Naive thymus-derived CD4-positive, alpha-beta T cell (primary cell): Measurements from ENCODE around the gene WWC2. TPM values are rescaled to one million over a fixed set of nuclear protein-coding genes. Genes with fewer than 3 reads are reported as not detected.

Experiments used
- ATAC-seq: fragments of 150-1000 bp; cut with Tn5 transposase; 2 replicates; pipeline ENCODE4 v1.10.0; 2021; ENCODE audit warnings: mild to moderate bottlenecking, moderate library complexity
- CTCF ChIA-PET: fragments of 350-600 bp; sonication (Branson Sonifier 250); formaldehyde crosslinking; loops from one replicate; lab custom pipeline; 2021; ENCODE audit warnings: antibody characterized with exemption; lab: Charles Lee
- POLR2A ChIA-PET: fragments of 350-600 bp; sonication (Branson Sonifier 250); formaldehyde crosslinking; loops from one replicate; lab custom pipeline; 2021; ENCODE audit warnings: antibody characterized with exemption, inconsistent platforms; lab: Charles Lee
- DNase-seq, 9 donors: peaks; one replicate each; pipeline versions ENCODE4 v3.0.0 to v3.0.0-alpha.2; 2020 to 2022; ENCODE audit warnings: mixed read lengths in 1 of 9
- H3K27ac ChIP-seq: one replicate; pipeline ENCODE4 v1.7.0; 2013; ENCODE audit warnings: mild to moderate bottlenecking, low read depth, low read length, moderate library complexity
- H3K27me3 ChIP-seq, 2 donors: one replicate each; pipeline ENCODE4 v1.7.0; 2013; ENCODE audit warnings: low read length in 2 of 2, mild to moderate bottlenecking in 2 of 2, moderate library complexity in 2 of 2; ENCODE audit not compliant: control insufficient read depth in 2 of 2, insufficient read depth in 2 of 2
- H3K36me3 ChIP-seq, 3 experiments: 1 replicate in 2 of 3; 2 replicates in 1 of 3; pipeline ENCODE4 v1.7.0; 2013; ENCODE audit warnings: low read length in 3 of 3, mild to moderate bottlenecking in 3 of 3, moderate library complexity in 1 of 3; ENCODE audit not compliant: insufficient read depth in 3 of 3, control insufficient read depth in 2 of 3
- H3K4me1 ChIP-seq, 2 donors: one replicate each; pipeline ENCODE4 v1.7.0; 2013; ENCODE audit warnings: low read length in 2 of 2, mild to moderate bottlenecking in 2 of 2, moderate library complexity in 1 of 2; ENCODE audit not compliant: control insufficient read depth in 2 of 2, insufficient read depth in 2 of 2
- H3K4me3 ChIP-seq: 2 replicates; pipeline ENCODE4 v1.7.0; 2013; ENCODE audit warnings: mild to moderate bottlenecking, low read length
- H3K9me3 ChIP-seq, 3 experiments: 1 replicate in 2 of 3; 2 replicates in 1 of 3; pipeline ENCODE4 v1.7.0; 2013; ENCODE audit warnings: low read length in 3 of 3; ENCODE audit not compliant: control insufficient read depth in 2 of 3
- H3K27ac Mint-ChIP-seq, 9 donors: one replicate each; pipeline ENCODE4 v1.8.0; 2020 to 2022; ENCODE audit warnings: mixed read lengths in 9 of 9, mild to moderate bottlenecking in 8 of 9, moderate library complexity in 5 of 9, inconsistent platforms in 2 of 9
- H3K27me3 Mint-ChIP-seq, 5 donors: one replicate each; pipeline ENCODE4 v1.8.0; 2021 to 2022; ENCODE audit warnings: mixed read lengths in 5 of 5, mild to moderate bottlenecking in 1 of 5
- H3K36me3 Mint-ChIP-seq, 5 donors: one replicate each; pipeline ENCODE4 v1.8.0; 2020 to 2022; ENCODE audit warnings: mixed read lengths in 5 of 5, mild to moderate bottlenecking in 3 of 5, inconsistent platforms in 1 of 5
- H3K4me1 Mint-ChIP-seq, 7 donors: one replicate each; pipeline ENCODE4 v1.8.0; 2020 to 2022; ENCODE audit warnings: mixed read lengths in 7 of 7, mild to moderate bottlenecking in 3 of 7, inconsistent platforms in 1 of 7
- H3K4me3 Mint-ChIP-seq, 10 donors: one replicate each; pipeline ENCODE4 v1.8.0; 2020 to 2022; ENCODE audit warnings: mild to moderate bottlenecking in 10 of 10, mixed read lengths in 10 of 10, moderate library complexity in 6 of 10, inconsistent platforms in 2 of 10
- H3K9me3 Mint-ChIP-seq, 11 donors: one replicate each; pipeline ENCODE4 v1.8.0; 2020 to 2022; ENCODE audit warnings: mixed read lengths in 11 of 11, mild to moderate bottlenecking in 4 of 11, inconsistent platforms in 1 of 11, moderate library complexity in 1 of 11
- intact Hi-C, 2 donors: fragments of 100-400 bp; cut with micrococcal nuclease; formaldehyde crosslinking; loops; one replicate each; pipeline ENCODE4 v1.15.1; 2023
- polyA plus RNA-seq, 2 donors: library from polyadenylated mRNA; unstranded; fragments of 300-500 nt; fragmentation: Illumina TruSeq; gene quantifications; one replicate each; pipeline ENCODE4 v1.2.3, GENCODE V29; 2021
- total RNA-seq, 6 experiments: library from RNA in 5 of 6; stranded (reverse) in 5 of 6; gene quantifications; 1 replicate in 5 of 6; 2 replicates in 1 of 6; pipeline ENCODE4 v1.2.3 and lab custom pipeline; 2021 to 2026

Gene WWC2
- total and polyA plus RNA-seq, 7 experiments from 2014 or later, result 0.07 to 13.8 (median 9.9) TPM

- DNase-seq, result no peak
- H3K4me3 Mint-ChIP-seq, result no peak overlapping the region
- ChIA-PET POLR2A (interaction anchor here (0.6 kb wide), 1 partner anchor 372 kb away, joined by 3 read pairs; the partner anchor contains the start of gene CDKN2AIP), CTCF (interaction anchor here (1.5 to 2.1 kb wide), 3 partner anchors 178 to 190 kb away, joined by 5 to 21 read pairs (median 8); no protein-coding TSS in a partner anchor)
- Histone ChIP-seq H3K9me3 (no peaks in the 10 kb centered on the region), H3K4me3 (no peak overlapping the region), H3K27me3 (no peaks in the 10 kb centered on the region), H3K36me3 (no peaks in the 10 kb centered on the region), H3K4me1 (no peaks in the 10 kb centered on the region), H3K27ac (no peak overlapping the region)
- H3K27ac Mint-ChIP-seq, result no peak overlapping the region
- ATAC-seq, result no peak
- intact Hi-C loops, result loop anchor here (2.0 to 10.0 kb wide), 5 partner anchors 71 to 1929 kb away; no protein-coding TSS in a partner anchor
- peaks cover 0 to 5% (median 3%) of the 10 kb centered on the region in 5 donors for H3K36me3 Mint-ChIP-seq
- peaks cover 0 to 16% (median 11%) of the 10 kb centered on the region in 5 donors for H3K27me3 Mint-ChIP-seq
- H3K4me1 Mint-ChIP-seq, result no peaks in the 10 kb centered on the region
- peaks cover 0 to 31% (median 9%) of the 10 kb centered on the region in 11 donors for H3K9me3 Mint-ChIP-seq
Measured at GRCh38 chr4:183072176-183072575, 26.9 kb upstream of the WWC2 start.

GRCh38 chr4:183073838-183074145, 25.3 kb upstream of the WWC2 start:
- H3K4me1 ChIP-seq, result no peaks in the 10 kb centered on the region
- no peaks in the 10 kb centered on the region for H3K36me3 ChIP-seq
- Mint-ChIP-seq H3K4me3 (no peak overlapping the region), H3K27me3 (peaks cover 0 to 16% (median 5%) of the 10 kb centered on the region in 5 donors), H3K36me3 (peaks cover 0 to 3% (median 0%) of the 10 kb centered on the region in 5 donors), H3K9me3 (peaks cover 0 to 20% (median 2%) of the 10 kb centered on the region in 11 donors), H3K4me1 (no peaks in the 10 kb centered on the region), H3K27ac (no peak overlapping the region)
- intact Hi-C loops, result loop anchor here (1.0 to 10.0 kb wide), 12 partner anchors 26 to 1931 kb away; partner anchors contain the start of gene WWC2 (in 1 of the 2)
- no peaks in the 10 kb centered on the region for H3K9me3 ChIP-seq
- H3K27ac ChIP-seq, result no peak overlapping the region
- POLR2A ChIA-PET, result no interaction called here
- H3K27me3 ChIP-seq, result no peaks in the 10 kb centered on the region
- no peak overlapping the region for H3K4me3 ChIP-seq
- ATAC-seq, result no peak
- CTCF ChIA-PET, result interaction anchor here (0.8 to 3.5 kb wide), 14 partner anchors 11 to 196 kb away, joined by 3 to 31 read pairs (median 6); no protein-coding TSS in a partner anchor
- DNase-seq, result no peak

GRCh38 chr4:183074288-183074990, 24.6 kb upstream of the WWC2 start:
- H3K27ac ChIP-seq, result no peak overlapping the region
- Mint-ChIP-seq H3K27me3 (peaks cover 0 to 16% (median 5%) of the 10 kb centered on the region in 5 donors), H3K9me3 (peaks cover 0 to 20% (median 2%) of the 10 kb centered on the region in 11 donors), H3K4me1 (no peaks in the 10 kb centered on the region), H3K36me3 (peaks cover 0 to 3% (median 0%) of the 10 kb centered on the region in 5 donors), H3K4me3 (no peak overlapping the region), H3K27ac (peak overlapping the region in 1 of 9 donors; percentile 18)
- no peak overlapping the region for H3K4me3 ChIP-seq
- ATAC-seq, result no peak
- ChIA-PET POLR2A (no interaction called here), CTCF (interaction anchor here (0.6 to 3.5 kb wide), 13 partner anchors 12 to 195 kb away, joined by 3 to 31 read pairs (median 7); no protein-coding TSS in a partner anchor)
- no peaks in the 10 kb centered on the region for H3K27me3 ChIP-seq
- H3K36me3 ChIP-seq, result no peaks in the 10 kb centered on the region
- DNase-seq, result no peak
- intact Hi-C loops, result loop anchor here in 1 of 2 donors (10.0 kb wide), 2 partner anchors 140 to 320 kb away; no protein-coding TSS in a partner anchor
- H3K9me3 ChIP-seq, result no peaks in the 10 kb centered on the region
- no peaks in the 10 kb centered on the region for H3K4me1 ChIP-seq

GRCh38 chr4:183078634-183079033, 20.4 kb upstream of the WWC2 start:
- H3K36me3 Mint-ChIP-seq, result no peaks in the 10 kb centered on the region
- DNase-seq (no peak), ATAC-seq (no peak)
- CTCF ChIA-PET, result interaction anchor here (0.5 kb wide), 1 partner anchor 8 kb away, joined by 3 read pairs; no protein-coding TSS in a partner anchor
- Histone ChIP-seq H3K36me3 (no peaks in the 10 kb centered on the region), H3K27ac (no peak overlapping the region), H3K4me1 (no peaks in the 10 kb centered on the region), H3K9me3 (no peaks in the 10 kb centered on the region), H3K4me3 (no peak overlapping the region), H3K27me3 (no peaks in the 10 kb centered on the region)
- no peak overlapping the region for H3K4me3 Mint-ChIP-seq
- intact Hi-C loops, result loop anchor here in 1 of 2 donors (10.0 kb wide), 2 partner anchors 144 to 316 kb away; no protein-coding TSS in a partner anchor
- H3K27ac Mint-ChIP-seq, result no peak overlapping the region
- H3K4me1 Mint-ChIP-seq, result no peaks in the 10 kb centered on the region
- POLR2A ChIA-PET, result no interaction called here
- H3K9me3 Mint-ChIP-seq, result no peaks in the 10 kb centered on the region
- H3K27me3 Mint-ChIP-seq, result peaks cover 0 to 16% (median 5%) of the 10 kb centered on the region in 5 donors

GRCh38 chr4:183080372-183081115, 18.5 kb upstream of the WWC2 start:
- Histone ChIP-seq H3K27me3 (no peaks in the 10 kb centered on the region), H3K36me3 (no peaks in the 10 kb centered on the region), H3K4me3 (no peak overlapping the region), H3K27ac (no peak overlapping the region), H3K9me3 (no peaks in the 10 kb centered on the region), H3K4me1 (no peaks in the 10 kb centered on the region)
- Mint-ChIP-seq H3K36me3 (no peaks in the 10 kb centered on the region), H3K4me3 (no peak overlapping the region), H3K27ac (no peak overlapping the region), H3K4me1 (no peaks in the 10 kb centered on the region), H3K9me3 (no peaks in the 10 kb centered on the region), H3K27me3 (peaks cover 0 to 6% (median 0%) of the 10 kb centered on the region in 5 donors)
- no peak for DNase-seq
- intact Hi-C loops, result no loop called here
- CTCF ChIA-PET, result interaction anchor here (0.7 to 1.4 kb wide), 3 partner anchors 163 to 1192 kb away, joined by 4 to 5 read pairs (median 4); no protein-coding TSS in a partner anchor
- ATAC-seq, result no peak
- POLR2A ChIA-PET, result interaction anchor here (0.6 kb wide), 1 partner anchor 16 kb away, joined by 3 read pairs; no protein-coding TSS in a partner anchor

GRCh38 chr4:183081116-183081469, 18.0 kb upstream of the WWC2 start:
- no peaks in the 10 kb centered on the region for H3K4me1 ChIP-seq
- no peak overlapping the region for H3K4me3 ChIP-seq
- H3K27ac ChIP-seq, result no peak overlapping the region
- H3K9me3 ChIP-seq, result no peaks in the 10 kb centered on the region
- Mint-ChIP-seq H3K27ac (no peak overlapping the region), H3K9me3 (no peaks in the 10 kb centered on the region), H3K4me3 (no peak overlapping the region), H3K4me1 (no peaks in the 10 kb centered on the region), H3K36me3 (no peaks in the 10 kb centered on the region), H3K27me3 (peaks cover 0 to 2% (median 0%) of the 10 kb centered on the region in 5 donors)
- intact Hi-C loops, result no loop called here
- CTCF ChIA-PET, result interaction anchor here (1.2 to 1.4 kb wide), 2 partner anchors 162 to 169 kb away, joined by 4 read pairs; no protein-coding TSS in a partner anchor
- H3K27me3 ChIP-seq, result no peaks in the 10 kb centered on the region
- no peak for DNase-seq
- no peaks in the 10 kb centered on the region for H3K36me3 ChIP-seq
- POLR2A ChIA-PET, result interaction anchor here (0.6 kb wide), 1 partner anchor 15 kb away, joined by 3 read pairs; no protein-coding TSS in a partner anchor
- no peak for ATAC-seq
